NCI-H2081 treated with DMSO at 0.1 percent for 48 hours (cell line): ENCODE data around the gene LDHD.

Experiments used
- DNase-seq: peaks from one replicate; lab custom pipeline; 2025; lab: John Stamatoyannopoulos, UW

Gene LDHD

GRCh38 chr16:75114179-75114945, 2.2 kb downstream of the LDHD start:
- no peak for DNase-seq

- no peak for DNase-seq
These were observed 2.9 kb downstream of the LDHD start for GRCh38 chr16:75113541-75114121.

- DNase-seq, result no peak
These were observed 3.7 kb downstream of the LDHD start for GRCh38 chr16:75112734-75113491.

- no peak for DNase-seq
These were observed 4.4 kb downstream of the LDHD start for GRCh38 chr16:75111961-75112733.

- DNase-seq, result no peak
These were observed 5.1 kb downstream of the LDHD start for GRCh38 chr16:75111514-75111940.

- peak; percentile 9 for DNase-seq
These were observed 5.7 kb downstream of the LDHD start for GRCh38 chr16:75110637-75111513.

- no peak for DNase-seq
These were observed 6.8 kb downstream of the LDHD start for GRCh38 chr16:75109732-75110243.

- no peak for DNase-seq
These were observed 7.5 kb downstream of the LDHD start for GRCh38 chr16:75108792-75109731.

- no peak for DNase-seq
These were observed 9.1 kb downstream of the LDHD start for GRCh38 chr16:75107505-75107904.

- DNase-seq, result no peak
These were observed 10.0 kb downstream of the LDHD start for GRCh38 chr16:75106351-75107274.

- DNase-seq, result no peak
These were observed 11.1 kb downstream of the LDHD start for GRCh38 chr16:75105306-75106061.

GRCh38 chr16:75104836-75105235, 11.7 kb downstream of the LDHD start:
- DNase-seq, result no peak

- DNase-seq, result no peak
These were observed 12.6 kb downstream of the LDHD start for GRCh38 chr16:75103994-75104393.

GRCh38 chr16:75102595-75102994, 14.0 kb downstream of the LDHD start:
- DNase-seq, result no peak

- DNase-seq, result no peak
These were observed 14.9 kb downstream of the LDHD start for GRCh38 chr16:75101635-75102034.

GRCh38 chr16:75100603-75100990, 16.0 kb downstream of the LDHD start:
- no peak for DNase-seq

- DNase-seq, result no peak
These were observed 16.6 kb downstream of the LDHD start for GRCh38 chr16:75099738-75100602.
